NCI-H2029 treated with DMSO at 0.1 percent for 48 hours (cell line): ENCODE data around the gene RHBDF2.

Experiments
- DNase-seq: peaks from one replicate; lab custom pipeline; 2025; lab: John Stamatoyannopoulos, UW

The RHBDF2 gene

DNA sequence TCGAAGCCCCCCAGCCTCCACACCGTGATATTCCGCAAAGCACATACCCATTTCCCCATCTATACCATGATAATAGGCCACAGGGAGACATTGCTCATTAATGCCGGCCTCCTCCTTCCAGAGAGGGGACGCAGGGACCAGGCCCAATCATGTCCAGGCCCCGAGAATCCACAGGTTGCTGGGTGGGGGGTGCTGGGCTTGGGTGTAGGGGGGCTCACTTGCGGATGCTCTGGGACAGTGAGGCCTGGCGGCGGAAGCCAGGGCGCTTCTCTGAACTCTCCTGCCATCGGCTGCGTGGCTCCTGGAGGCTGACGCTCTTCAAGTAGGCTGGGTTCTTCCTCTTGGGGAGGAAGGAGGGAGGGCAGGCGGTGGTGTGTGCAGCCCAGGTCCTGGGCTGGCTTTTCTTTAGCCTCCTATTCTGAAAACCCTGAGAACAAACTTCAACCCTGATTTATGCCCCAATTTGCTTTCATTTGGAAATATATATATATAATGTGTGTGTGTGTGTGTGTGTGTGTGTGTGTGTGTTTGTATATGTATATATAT lies 21.6 kb downstream of the RHBDF2 start:
- DNase-seq, result no peak

DNA sequence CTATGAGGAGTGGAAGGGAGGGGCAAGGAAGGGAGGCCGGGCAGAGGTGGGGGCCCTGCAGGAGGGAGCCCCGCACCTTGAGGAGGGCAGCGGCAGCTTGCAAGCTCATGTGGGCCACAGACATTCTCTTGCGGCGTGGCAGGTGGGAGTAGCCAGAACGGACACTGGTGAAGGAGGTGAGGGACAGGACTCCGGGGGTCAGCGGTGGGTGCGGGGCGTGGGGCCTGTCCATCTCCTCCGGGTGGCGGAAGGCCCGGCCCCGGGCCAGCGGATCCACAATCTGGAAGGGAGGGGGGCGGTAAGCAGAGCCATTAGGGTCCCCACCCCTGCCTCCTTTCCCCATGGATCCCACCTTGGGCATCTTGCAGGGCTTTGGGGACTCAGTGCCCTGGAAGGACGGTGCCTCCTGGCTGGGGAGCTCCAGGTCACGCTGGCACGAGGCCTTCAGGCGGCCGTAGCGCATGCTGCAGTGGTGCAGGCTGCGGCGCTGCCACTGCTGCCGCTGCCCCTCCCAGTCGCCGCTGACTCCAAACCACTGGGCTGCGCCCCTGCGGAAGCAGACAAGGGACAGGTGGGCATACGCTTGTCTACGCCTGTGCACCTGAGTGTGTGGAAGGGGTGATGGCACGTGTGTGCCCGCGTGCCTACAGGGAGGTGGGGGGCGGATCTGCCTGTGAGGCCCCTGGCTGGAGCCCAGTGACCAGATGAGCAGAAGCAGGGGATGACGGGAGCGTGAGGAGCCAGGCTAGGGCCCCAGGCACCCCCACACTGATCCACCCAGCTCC lies 22.3 kb downstream of the RHBDF2 start:
- DNase-seq, result no peak

DNA sequence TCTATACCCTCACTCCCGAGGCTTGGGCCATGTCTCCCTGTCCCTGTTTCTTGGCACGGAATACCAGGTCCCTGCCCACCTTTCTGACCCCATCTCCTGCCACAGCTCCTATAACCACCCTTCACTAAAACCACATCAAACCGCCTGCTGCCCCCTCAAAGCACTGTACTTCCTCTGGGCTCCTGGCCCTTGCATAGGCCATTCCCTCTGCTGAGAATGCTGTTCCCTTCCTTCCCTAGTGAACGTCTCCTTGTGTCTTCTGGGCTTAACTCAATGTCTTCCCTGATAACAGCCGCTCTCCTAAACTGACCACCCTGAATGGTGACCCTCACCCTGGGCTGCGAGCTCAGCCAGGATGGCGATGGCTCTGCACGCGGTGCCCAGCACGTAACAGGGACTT lies 23.1 kb downstream of the RHBDF2 start:
- DNase-seq, result no peak

DNA sequence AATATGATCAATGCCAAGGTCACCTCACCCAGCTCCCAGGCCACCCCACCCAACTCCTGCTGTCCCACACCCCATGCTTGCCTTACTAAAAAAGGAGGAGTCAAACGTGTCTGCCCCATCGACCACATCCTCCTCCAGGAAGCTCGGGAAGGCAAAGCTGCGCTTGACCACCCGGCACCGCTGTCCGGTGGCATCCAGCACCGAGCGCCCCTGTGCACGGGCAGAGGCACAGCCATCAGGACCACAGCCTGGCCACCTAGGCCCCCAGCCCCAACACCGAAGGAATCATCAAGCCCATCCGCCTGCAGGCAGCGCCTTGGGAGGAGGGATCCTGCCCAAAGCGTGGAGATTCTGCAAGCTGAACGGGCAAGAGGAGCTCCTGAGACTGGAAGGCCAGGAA lies 23.6 kb downstream of the RHBDF2 start:
- DNase-seq, result no peak

DNA sequence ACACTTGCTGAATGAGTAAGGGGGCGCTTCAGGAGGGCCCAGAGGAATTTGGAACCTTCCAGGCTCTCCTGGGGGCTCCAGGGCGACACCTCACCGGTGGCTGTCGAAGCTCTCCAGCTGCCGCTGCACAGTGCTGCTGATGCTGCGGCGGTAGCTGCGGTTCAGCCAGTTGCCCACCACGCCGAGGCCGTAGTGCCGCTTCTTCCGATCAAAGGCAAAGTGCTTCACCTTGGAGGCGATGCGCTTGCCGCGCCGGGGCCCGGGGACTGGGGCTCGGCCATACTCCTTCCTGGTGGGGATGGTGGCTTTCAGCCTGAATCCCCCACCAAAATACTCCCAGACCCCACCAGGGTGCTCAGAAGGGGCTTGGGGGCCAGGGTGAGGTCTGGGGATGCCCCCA lies 24.5 kb downstream of the RHBDF2 start:
- DNase-seq, result no peak

DNA sequence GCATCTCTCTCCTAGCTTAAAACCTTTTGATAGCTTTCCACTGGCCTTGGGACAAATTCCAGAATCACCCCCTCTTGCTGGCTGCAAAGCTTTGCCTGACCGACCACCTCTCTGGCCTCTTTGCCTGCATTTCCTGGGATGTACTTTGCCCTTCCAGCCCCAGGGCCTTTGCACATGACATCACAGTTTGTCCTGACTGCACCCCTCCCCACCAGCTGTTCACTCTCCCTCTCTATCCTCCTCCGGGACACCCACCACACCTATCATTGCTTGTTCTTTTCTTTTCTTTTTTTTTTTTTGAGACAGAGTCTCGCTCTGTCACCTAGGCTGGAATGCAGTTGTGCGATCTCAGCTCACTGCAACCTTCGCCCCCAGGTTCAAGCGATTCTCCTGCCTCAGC lies 25.9 kb downstream of the RHBDF2 start:
- DNase-seq, result no peak

DNA sequence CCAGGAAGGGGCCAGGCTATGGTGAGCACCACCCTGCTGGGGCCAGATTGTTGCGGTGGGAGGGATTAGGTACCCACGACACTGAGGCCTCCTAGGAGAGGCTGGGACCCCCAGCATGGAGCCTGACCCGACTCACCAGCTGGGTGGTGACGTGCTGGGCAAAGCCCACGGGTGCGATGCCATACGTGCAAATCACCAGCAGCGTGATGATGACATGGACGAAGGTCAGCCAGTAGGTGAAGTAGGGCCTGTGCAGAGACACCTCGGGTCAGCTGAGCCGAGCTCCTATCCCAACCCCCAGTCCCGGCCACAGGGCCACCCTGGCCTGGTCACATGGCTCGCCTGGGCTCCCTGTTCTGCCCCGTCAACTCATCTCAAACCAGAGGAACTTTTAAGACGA lies 26.3 kb downstream of the RHBDF2 start:
- no peak for DNase-seq

DNA sequence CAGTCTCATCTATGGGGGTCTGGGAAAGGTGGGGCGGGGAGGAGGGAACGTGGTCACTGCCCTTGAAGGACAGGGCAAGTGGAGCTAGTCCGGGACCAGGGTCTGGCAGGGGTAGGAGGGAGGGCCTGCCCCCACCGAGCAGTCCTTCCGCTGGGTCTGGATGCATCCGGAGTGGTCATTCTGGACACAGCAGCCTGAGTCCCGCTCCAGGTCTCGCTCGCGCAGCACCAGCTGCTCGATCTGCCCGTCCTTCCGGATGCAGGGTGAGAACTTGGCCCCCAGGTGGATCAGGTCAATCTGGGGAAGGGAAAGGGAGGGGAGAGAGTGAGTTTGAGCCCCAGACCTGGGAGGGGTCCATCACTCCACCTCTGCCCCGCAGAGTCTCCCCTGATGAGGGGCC lies 27.0 kb downstream of the RHBDF2 start:
- no peak for DNase-seq

DNA sequence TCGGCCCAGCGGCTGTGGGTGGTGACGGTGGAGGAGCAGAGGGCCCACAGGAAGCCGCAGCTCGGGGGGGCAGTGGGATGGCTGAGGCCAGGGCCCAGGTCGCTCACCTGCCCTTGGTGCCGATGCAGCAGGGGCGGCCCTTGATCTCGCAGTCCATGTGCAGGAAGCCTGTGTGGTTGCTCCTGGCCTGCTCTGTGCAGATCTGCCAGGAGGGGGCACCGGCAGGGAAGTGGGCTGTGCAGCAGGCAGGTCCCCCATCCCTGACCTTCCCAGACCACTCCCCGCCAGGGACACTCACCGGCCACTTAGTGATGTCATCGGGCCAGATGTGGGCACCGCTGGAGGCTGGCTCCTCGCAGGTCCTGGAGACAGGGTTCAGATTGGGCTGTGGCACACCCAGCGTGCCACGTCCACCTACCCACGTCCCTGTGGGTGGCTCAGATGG lies 27.7 kb downstream of the RHBDF2 start:
- no peak for DNase-seq

DNA sequence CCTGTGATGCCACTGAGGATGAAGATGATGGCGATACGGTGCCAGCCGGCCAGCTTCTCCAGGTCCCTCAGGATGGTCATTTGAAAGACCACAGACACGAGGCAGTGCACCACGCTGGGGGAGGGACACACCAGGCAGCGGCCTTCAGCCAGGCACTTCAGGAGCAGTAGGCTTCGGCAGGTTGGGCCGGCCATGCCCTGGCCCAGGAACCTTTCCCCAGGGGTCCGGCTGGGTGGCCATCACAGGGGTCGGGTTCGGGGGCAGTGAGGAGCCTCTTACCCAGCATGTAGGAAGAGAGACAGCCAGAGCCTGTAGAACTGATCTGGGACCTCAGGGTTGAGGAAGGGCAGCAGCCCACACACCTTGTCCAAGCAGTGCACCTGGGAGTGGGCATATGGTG lies 28.5 kb downstream of the RHBDF2 start:
- DNase-seq, result no peak

DNA sequence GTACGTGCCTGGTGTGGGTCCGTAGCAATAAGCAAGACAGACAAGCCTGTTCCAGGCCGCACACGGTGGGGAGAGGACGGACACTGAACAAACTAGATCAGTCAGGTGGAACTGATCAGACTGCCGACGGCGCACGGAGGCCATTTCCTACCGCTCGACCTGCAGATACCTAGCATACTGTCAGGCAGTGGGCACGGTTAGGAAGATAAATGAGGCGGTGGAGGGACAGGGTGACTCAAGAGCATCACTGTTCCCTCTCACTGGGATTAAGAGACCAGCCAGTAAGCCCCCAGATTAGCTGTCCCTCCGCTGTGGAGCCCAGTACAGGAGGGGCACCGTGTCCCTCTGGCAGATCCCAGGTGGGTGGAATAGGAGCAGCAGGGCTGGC lies 29.0 kb downstream of the RHBDF2 start:
- DNase-seq, result no peak

DNA sequence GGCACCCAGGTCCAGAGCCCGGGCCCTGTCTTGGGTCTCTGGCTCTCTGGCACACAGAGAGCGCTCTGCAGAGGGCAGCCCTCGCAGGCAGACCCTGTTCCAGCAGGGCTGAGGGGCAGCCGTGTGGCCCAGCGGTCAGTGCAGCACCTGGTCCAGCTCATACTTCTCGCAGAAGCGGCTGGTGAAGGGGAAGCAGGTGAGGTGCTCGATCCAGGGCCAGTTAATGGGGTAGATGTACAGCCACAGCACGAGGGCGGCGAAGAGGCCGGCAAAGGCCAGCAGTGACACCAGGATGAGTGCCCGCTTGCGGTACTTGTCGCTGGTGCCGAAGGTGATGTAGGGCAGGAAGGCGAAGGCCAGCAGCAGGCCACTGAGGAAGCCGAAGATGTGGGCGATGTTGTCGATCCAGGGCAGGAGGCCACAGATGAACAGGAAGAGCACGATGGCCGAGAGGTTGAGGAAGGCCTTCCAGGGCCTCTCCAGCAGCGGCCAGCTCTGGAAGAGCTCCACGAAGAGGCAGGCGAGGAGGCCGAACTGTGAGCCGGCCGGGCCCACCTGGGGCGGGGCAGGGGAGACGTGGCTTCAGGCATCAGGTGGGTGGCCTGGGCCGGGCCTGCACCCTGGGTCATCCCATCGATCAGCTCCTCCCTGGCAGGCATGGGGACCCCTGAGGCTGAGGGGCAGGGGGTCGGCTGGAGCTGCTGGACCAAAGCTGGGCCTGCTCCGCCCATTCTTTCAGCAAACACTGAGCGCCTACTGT lies 29.5 kb downstream of the RHBDF2 start:
- no peak for DNase-seq

DNA sequence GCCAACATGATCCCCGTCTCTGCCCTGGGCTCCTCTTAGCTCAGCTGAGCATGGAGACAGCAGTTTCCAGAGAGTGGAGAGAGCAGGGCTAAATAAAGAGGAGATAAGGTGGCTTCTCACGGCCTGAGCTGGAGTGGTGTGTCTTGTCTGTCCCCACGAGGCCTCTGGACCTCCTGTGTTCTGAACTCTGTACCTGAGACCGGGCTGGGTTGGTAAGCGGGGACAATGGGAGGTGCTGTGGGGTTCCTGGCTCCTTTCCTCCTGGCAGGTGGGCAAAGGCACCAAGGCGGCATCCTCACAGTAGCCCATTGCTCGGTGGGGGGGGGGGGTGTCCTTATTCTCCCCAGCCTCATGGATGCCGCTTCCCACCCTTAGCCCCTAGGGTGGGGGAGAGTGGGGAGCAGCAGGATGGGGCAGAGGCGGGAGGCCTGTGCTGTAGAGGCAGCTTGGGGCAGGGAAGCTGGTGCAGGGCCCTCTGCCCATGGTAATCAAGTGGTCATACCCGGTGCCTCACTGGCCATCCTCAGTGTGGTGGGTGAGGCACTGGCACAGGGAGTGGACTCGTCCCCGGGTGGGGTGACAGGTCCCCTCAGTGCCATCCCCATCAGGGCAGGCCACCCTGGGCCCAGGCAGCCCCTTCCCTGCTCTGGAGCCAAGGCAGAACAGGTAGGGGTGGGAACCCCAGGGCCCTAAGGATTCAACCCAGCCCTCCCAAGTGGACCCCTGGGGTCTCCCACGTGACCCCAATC lies 31.1 kb downstream of the RHBDF2 start:
- DNase-seq, result no peak

DNA sequence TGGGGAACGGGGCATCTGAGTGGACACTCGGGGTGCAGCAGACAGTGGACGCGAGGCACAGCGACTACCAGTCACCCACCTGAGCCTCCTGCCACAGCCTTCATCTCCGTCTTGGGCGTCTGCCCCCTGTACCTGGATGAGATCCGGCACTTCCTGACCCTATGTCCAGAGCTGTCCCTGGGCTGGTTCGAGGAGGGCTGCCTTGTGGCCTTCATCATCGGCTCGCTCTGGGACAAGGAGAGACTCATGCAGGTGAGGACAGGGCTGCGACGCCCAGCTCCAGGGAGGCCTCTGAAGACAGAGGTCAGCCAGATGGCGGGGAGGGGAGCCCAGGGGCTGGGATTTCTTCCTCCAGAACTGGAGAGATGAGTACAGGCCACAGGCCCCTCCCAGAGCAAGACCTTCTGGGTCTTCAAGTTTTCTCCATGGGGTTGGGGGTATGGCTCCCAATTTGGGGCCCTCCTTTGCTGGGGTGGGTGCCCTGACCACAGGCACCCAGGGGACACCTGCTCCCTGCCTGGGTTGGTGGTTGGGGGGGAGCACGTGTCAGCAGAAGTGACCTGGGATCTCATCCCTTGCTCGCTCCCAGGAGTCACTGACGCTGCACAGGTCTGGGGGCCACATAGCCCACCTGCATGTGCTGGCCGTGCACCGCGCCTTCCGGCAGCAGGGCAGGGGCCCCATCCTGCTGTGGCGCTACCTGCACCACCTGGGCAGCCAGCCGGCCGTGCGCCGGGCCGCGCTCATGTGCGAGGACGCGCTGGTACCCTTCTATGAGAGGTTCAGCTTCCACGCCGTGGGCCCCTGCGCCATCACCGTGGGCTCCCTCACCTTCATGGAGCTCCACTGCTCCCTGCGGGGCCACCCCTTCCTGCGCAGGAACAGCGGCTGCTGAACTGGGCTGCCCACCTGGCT lies 31.9 kb downstream of the RHBDF2 start:
- DNase-seq, result no peak

DNA sequence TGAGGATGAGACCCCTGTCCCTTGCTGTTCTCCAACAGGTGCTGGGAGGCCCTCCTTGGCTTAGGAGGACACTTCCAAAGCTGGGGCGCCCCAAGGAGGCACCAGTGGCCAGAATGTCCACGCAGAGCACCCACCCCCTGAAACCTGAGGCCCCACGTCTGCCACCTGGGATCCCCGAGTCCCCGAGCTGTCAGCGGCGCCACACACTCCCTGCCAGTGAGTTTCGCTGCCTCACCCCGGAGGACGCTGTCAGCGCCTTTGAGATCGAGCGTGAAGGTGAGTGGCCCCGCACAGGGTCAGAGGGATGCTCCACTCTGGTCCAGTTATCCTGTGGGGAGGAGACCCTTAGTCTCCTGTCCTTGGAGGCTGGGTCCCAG lies 32.6 kb downstream of the RHBDF2 start:
- DNase-seq, result no peak

DNA sequence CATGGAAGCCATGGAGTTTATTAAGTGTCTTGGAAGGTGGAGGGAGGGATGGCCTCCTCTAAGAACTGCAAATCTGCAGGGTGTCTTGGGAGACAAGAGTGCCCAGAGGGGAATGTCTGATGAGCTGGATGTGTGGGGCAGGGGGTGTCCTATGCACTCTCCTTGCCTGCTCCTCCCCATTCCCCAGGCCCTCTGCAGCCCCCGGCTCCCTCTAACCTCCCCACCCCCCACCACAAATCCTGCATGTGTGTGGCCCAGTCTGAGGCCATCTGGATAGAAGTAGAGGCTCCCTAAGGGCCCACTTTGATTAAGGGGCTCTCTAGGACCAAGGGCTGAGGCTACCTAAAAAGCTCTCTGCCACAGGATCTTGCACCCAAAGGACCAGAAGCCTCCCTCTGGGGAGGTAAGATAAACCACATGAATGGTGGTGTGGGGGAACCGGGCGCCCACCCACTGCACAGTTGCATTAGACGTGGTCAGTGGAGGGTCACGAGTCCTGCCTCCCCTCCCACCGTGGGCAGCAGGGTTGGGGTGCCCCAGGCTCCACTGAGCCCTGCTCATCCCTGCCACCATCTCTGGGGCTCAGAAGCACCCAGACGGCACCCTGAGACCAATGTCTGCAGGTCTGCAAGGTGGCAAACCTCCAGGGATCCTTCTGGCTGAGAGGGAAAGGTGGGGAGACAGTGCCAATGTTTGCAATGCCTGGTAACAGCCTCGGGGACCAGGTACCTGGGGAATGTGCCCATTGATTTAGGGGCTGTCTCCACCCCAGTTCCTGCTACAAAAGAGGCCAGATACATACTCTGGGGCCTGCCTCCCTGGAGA lies 33.2 kb downstream of the RHBDF2 start:
- DNase-seq, result no peak

DNA sequence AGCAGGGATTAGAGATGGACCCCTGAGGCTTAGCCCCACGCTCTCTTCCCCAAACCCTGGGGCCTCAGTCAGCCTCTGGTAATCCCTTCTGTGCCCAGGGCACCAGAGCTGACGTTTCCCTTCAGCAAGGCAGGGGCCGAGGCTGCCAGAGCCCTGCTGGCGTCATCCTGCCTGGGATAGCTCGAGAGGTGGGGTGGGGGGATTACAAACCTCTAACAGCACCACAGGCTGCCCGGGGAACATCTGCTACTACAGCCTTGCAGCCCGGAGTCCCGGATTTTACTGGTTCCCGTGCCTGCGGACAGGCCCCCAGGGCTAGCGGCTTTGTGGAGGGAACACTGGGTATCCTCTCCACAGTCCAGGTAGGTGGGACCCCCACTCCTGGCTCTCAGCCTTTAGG lies 33.9 kb downstream of the RHBDF2 start, which contains the start of gene AANAT:
Gene AANAT (plus strand): TSS at position 238 of the 400 bp plus-strand sequence. CDS start 1,144 bp downstream, outside the sequence.
- no peak for DNase-seq

DNA sequence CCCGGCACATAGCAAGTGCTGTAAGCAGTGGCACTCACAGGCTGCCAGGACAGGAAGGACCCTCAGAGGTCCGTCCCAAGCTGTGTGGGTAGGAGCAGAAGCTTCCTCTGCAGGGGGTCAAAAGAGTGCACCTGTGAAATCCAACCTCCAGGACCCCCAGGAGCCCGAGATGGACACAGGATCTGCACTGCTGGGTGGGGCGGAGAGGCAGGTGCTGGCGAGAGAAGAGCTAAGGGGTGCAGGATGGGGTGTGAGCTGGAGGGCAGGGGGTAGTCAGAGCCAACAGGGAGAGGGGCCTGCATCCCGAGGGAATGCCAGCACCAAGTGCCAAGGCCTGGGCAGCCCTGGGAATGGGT lies 34.5 kb downstream of the RHBDF2 start:
- no peak for DNase-seq

DNA sequence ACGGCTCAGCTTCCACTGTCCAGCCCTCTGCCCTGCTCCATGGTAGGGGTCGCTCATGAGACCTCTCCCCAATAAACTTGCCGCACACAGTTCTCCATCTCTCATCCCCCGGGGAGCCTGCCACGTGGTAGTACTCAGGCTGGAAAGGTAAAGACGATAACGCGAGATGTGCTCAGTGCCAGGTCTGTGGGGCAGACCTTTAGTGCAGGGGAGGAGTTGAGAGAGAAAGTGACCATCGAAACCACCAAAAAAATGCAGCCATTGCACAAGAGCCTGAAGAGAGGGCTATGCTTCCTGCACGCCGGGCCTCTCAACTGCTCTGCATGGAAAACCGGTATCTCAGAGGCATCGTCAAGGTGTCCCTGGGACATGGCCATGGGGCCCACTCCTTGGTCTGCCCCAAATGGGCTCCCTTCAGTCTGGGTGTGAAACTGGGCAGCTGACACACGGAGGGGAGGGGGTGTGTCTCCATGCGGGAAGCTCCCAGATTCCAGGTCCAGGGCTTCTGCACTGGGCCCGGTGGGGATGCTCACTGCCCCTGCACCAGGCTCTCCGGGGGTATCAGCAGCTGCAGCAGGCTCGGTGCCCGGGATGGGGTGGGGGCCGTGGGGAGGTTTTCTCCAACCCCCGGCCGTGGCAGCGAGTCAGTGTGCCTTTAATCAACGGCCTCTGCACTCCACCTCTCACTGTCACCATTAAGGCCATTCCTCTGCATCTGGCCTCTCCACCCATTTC lies 38.5 kb downstream of the RHBDF2 start:
- no peak for DNase-seq
